CD14-positive monocyte (primary cell): ENCODE measurements around the gene PPP2R3B. TPM values are rescaled to one million over a fixed set of nuclear protein-coding genes. Genes with fewer than 3 reads are reported as not detected.
A peak's percentile ranks its signal among the peaks of the same experiment; 100 is the strongest.

Experiments used
- DNase-seq, 3 donors: peaks; one replicate each; pipeline ENCODE4 v3.0.0-alpha.2; 2011 to 2022
- H2AFZ ChIP-seq: 2 replicates; pipeline ENCODE4 v1.6.0; 2012; ENCODE audit warnings: mild to moderate bottlenecking, low read depth, low read length, inconsistent platforms; ENCODE audit not compliant: insufficient read depth, poor library complexity, severe bottlenecking
- H3K27ac ChIP-seq, 2 donors: 1 replicate in 1 of 2; 2 replicates in 1 of 2; pipeline ENCODE4 v1.5.1; 2012 to 2013; ENCODE audit warnings: low read length in 2 of 2, control low read depth in 1 of 2, inconsistent platforms in 1 of 2, low read depth in 1 of 2, mild to moderate bottlenecking in 1 of 2
- H3K27me3 ChIP-seq, 2 donors: one replicate each; pipeline versions ENCODE4 v1.6.0 to v1.6.1; 2011 to 2013; ENCODE audit warnings: low read length in 2 of 2; ENCODE audit not compliant: control insufficient read depth in 2 of 2, insufficient read depth in 2 of 2
- H3K36me3 ChIP-seq, 2 donors: replicated peaks in 1 of 2; 1 replicate in 1 of 2; 2 replicates in 1 of 2; pipeline versions ENCODE4 v1.5.1 to v1.6.1; 2012 to 2013; ENCODE audit warnings: low read length in 2 of 2, control low read depth in 1 of 2, inconsistent platforms in 1 of 2, mild to moderate bottlenecking in 1 of 2; ENCODE audit not compliant: insufficient read depth in 2 of 2, control insufficient read depth in 1 of 2
- H3K4me1 ChIP-seq, 2 donors: 1 replicate in 1 of 2; 2 replicates in 1 of 2; pipeline versions ENCODE4 v1.5.1 to v1.6.1; 2012 to 2013; ENCODE audit warnings: low read length in 2 of 2, control low read depth in 1 of 2, inconsistent platforms in 1 of 2, mild to moderate bottlenecking in 1 of 2, moderate library complexity in 1 of 2; ENCODE audit not compliant: insufficient read depth in 2 of 2, control insufficient read depth in 1 of 2
- H3K4me2 ChIP-seq: replicated peaks from 2 replicates; pipeline ENCODE3; 2012; ENCODE audit warnings: low read length, moderate library complexity, mild to moderate bottlenecking; ENCODE audit not compliant: poor library complexity, severe bottlenecking; ENCODE audit errors: extremely low read depth
- H3K4me3 ChIP-seq, 3 experiments: fragments of 200-600 bp in 1 of 3; sonication (generic) in 1 of 3; replicated peaks in 1 of 3; 1 replicate in 2 of 3; 2 replicates in 1 of 3; pipeline ENCODE4 v1.5.1; 2011 to 2013; ENCODE audit warnings: low read length in 3 of 3, mild to moderate bottlenecking in 3 of 3, control low read depth in 2 of 3, low read depth in 2 of 3, inconsistent platforms in 1 of 3, moderate library complexity in 1 of 3
- H3K79me2 ChIP-seq: 2 replicates; pipeline ENCODE4 v1.6.0; 2012; ENCODE audit warnings: mild to moderate bottlenecking, control low read depth, inconsistent platforms, low read length, moderate library complexity; ENCODE audit not compliant: insufficient read depth
- H3K9ac ChIP-seq: 2 replicates; pipeline ENCODE4 v1.6.0; 2017; ENCODE audit warnings: low read length, mild to moderate bottlenecking; ENCODE audit not compliant: insufficient read depth, poor library complexity, severe bottlenecking
- H3K9me3 ChIP-seq, 2 donors: replicated peaks in 1 of 2; 1 replicate in 1 of 2; 2 replicates in 1 of 2; pipeline versions ENCODE4 v1.5.1 to v1.6.1; 2012 to 2013; ENCODE audit warnings: low read length in 2 of 2, control low read depth in 1 of 2; ENCODE audit not compliant: control insufficient read depth in 1 of 2, insufficient read depth in 1 of 2
- H4K20me1 ChIP-seq: 2 replicates; pipeline ENCODE4 v1.6.0; 2012; ENCODE audit warnings: mild to moderate bottlenecking, low read length, control low read depth, moderate library complexity; ENCODE audit not compliant: insufficient read depth
- H3K27ac Mint-ChIP-seq, 7 donors: one replicate each; pipeline ENCODE4 v1.8.0; 2020; ENCODE audit warnings: mild to moderate bottlenecking in 7 of 7, mixed read lengths in 7 of 7, moderate library complexity in 6 of 7, inconsistent platforms in 2 of 7
- H3K27me3 Mint-ChIP-seq, 3 donors: one replicate each; pipeline ENCODE4 v1.8.0; 2021 to 2022; ENCODE audit warnings: low read depth in 3 of 3, mild to moderate bottlenecking in 3 of 3, mixed read lengths in 3 of 3, moderate library complexity in 3 of 3, inconsistent platforms in 1 of 3
- H3K36me3 Mint-ChIP-seq, 2 donors: one replicate each; pipeline ENCODE4 v1.8.0; 2020; ENCODE audit warnings: mixed read lengths in 2 of 2, inconsistent platforms in 1 of 2, mild to moderate bottlenecking in 1 of 2
- H3K4me1 Mint-ChIP-seq: one replicate; pipeline ENCODE4 v1.8.0; 2020; ENCODE audit warnings: mild to moderate bottlenecking, mixed read lengths
- H3K4me3 Mint-ChIP-seq, 2 donors: one replicate each; pipeline ENCODE4 v1.8.0; 2020; ENCODE audit warnings: mild to moderate bottlenecking in 2 of 2, mixed read lengths in 2 of 2, moderate library complexity in 1 of 2
- H3K9me3 Mint-ChIP-seq, 7 donors: one replicate each; pipeline ENCODE4 v1.8.0; 2020 to 2022; ENCODE audit warnings: mixed read lengths in 7 of 7, mild to moderate bottlenecking in 6 of 7, moderate library complexity in 6 of 7, inconsistent platforms in 2 of 7
- CTCF ChIP-seq: fragments of 200-600 bp; IDR thresholded peaks from one replicate; pipeline ENCODE4 v1.8.0; 2022; ENCODE audit warnings: antibody characterized with exemption, mild to moderate bottlenecking
- WGBS: methylation state at CpG from one replicate; pipeline ENCODE4 v1.1.5; 2013; ENCODE audit warnings: missing lambda C conversion rate; ENCODE audit not compliant: insufficient coverage; 5-methylcytosine and 5-hydroxymethylcytosine counted together
- intact Hi-C, 2 donors: fragments of 100-400 bp; cut with micrococcal nuclease; formaldehyde crosslinking; loops; one replicate each; pipeline versions ENCODE4 v1.15.0 to v1.15.1; 2023
- polyA plus RNA-seq, 3 donors: library from polyadenylated mRNA; depleted of rRNA in 1 of 3; unstranded in 2 of 3; stranded (reverse) in 1 of 3; fragments of 300-500 nt in 2 of 3; fragments of >200 nt in 1 of 3; fragmentation: Illumina TruSeq in 2 of 3; gene quantifications; 1 replicate in 2 of 3; 2 replicates in 1 of 3; pipeline ENCODE4 v1.2.3, GENCODE V29; 2012 to 2021

The PPP2R3B gene
- polyA plus RNA-seq, 3 donors, result 2.1 to 9.0 (median 2.3) TPM

- H4K20me1 ChIP-seq, result no peaks in the 10 kb centered on the region
- no peak overlapping the region for H2AFZ ChIP-seq
- H3K9ac ChIP-seq, result no peak overlapping the region
- H3K4me2 ChIP-seq, result no peak overlapping the region
- WGBS, result 95% methylated on average over 35 of the region's 42 CpGs
- H3K4me3 ChIP-seq, result no peak overlapping the region
- H3K27me3 ChIP-seq, result no peaks in the 10 kb centered on the region
- no peaks in the 10 kb centered on the region for H3K4me1 ChIP-seq
- H3K79me2 ChIP-seq, result peaks cover 5% of the 10 kb centered on the region
- H3K36me3 ChIP-seq, result peaks cover 32 to 79% of the 10 kb centered on the region in 2 donors
- H3K27ac Mint-ChIP-seq, result peak overlapping the region in 1 of 7 donors; percentile 68
- intact Hi-C loops, result no loop called here
- H3K9me3 ChIP-seq, result peaks cover 0 to 28% of the 10 kb centered on the region in 2 donors
- peaks cover 2% of the 10 kb centered on the region for H3K4me1 Mint-ChIP-seq
- no peak for DNase-seq
- no peak for TF ChIP-seq CTCF
- H3K27ac ChIP-seq, result no peak overlapping the region
- H3K4me3 Mint-ChIP-seq, result no peak overlapping the region
- H3K36me3 Mint-ChIP-seq, result peaks cover 42 to 72% of the 10 kb centered on the region in 2 donors
- peaks cover 0 to 18% (median 13%) of the 10 kb centered on the region in 7 donors for H3K9me3 Mint-ChIP-seq
- peaks cover 0 to 5% (median 0%) of the 10 kb centered on the region in 3 donors for H3K27me3 Mint-ChIP-seq
These were observed 96.1 kb downstream of the PPP2R3B start for GRCh38 chrX:290476-291166.

DNA sequence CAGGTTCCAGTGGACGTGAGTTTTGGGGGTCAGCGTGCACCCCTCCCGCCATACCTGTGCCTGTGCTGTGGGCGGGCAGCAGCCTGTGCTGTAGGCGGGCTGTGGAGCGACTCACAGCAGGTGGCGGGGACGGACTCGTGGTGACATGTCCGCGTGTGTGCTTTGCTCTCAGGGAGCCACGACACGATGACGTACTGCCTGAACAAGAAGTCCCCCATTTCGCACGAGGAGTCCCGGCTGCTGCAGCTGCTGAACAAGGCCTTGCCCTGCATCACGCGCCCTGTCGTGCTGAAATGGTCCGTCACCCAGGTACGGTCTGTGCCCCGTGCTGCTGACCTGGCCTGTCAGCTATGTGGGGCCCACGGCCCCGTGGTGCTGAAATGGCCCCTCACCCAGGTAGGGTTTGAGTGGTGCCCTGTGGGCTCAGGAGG, 98.1 kb downstream of the PPP2R3B start:
- no peak for DNase-seq
- H3K9me3 Mint-ChIP-seq, result peaks cover 0 to 18% (median 11%) of the 10 kb centered on the region in 7 donors
- Histone ChIP-seq H3K9me3 (peaks cover 0 to 24% of the 10 kb centered on the region in 2 donors), H3K27me3 (no peaks in the 10 kb centered on the region), H3K9ac (no peak overlapping the region), H3K4me3 (no peak overlapping the region), H4K20me1 (no peaks in the 10 kb centered on the region), H3K79me2 (peaks cover 16% of the 10 kb centered on the region), H3K4me2 (no peak overlapping the region), H2AFZ (no peak overlapping the region), H3K27ac (no peak overlapping the region), H3K4me1 (peaks cover 3 to 4% of the 10 kb centered on the region in 2 donors), H3K36me3 (peaks cover 28 to 80% of the 10 kb centered on the region in 2 donors)
- no peak overlapping the region for H3K4me3 Mint-ChIP-seq
- H3K4me1 Mint-ChIP-seq, result peaks cover 5% of the 10 kb centered on the region
- 94% methylated on average over 22 of the region's 25 CpGs for WGBS
- peaks cover 0 to 4% (median 0%) of the 10 kb centered on the region in 3 donors for H3K27me3 Mint-ChIP-seq
- intact Hi-C loops, result no loop called here
- TF ChIP-seq CTCF, result no peak
- peak overlapping the region in 2 of 7 donors; percentile 25 to 38 for H3K27ac Mint-ChIP-seq
- H3K36me3 Mint-ChIP-seq, result peaks cover 51 to 71% of the 10 kb centered on the region in 2 donors
